Measurements from ENCODE around the gene NRP1.

- TF ChIP-seq CTCF (conservative IDR thresholded peaks at IDR 0.05; ENCODE audit: low read depth, low read length) (no peak), EZH2 (IDR thresholded peaks at IDR 0.05; ENCODE audit: borderline replicate concordance, low read depth, low read length, poor library complexity, severe bottlenecking) (no peak)
These were observed 38.6 kb downstream of the NRP1 start for GRCh38 chr10:33295851-33296250.
